HG03521 (cell line): ENCODE data around the gene MPND.

Source experiments
- ATAC-seq: cut with Tn5 transposase; IDR thresholded peaks from one replicate; pipeline ENCODE4 v1.9.1; 2021; ENCODE audit warnings: mild to moderate bottlenecking, moderate library complexity; ENCODE audit not compliant: unreplicated experiment

MPND gene

GRCh38 chr19:4365791-4366665 is 22.7 kb downstream of the MPND start:
- no peak for ATAC-seq

GRCh38 chr19:4366666-4367335 is 23.4 kb downstream of the MPND start:
- ATAC-seq = no peak

GRCh38 chr19:4367336-4367723 is 24.0 kb downstream of the MPND start:
- no peak for ATAC-seq

- ATAC-seq = no peak
Measured at GRCh38 chr19:4367781-4368127, 24.4 kb downstream of the MPND start.

GRCh38 chr19:4368128-4368820 is 24.9 kb downstream of the MPND start:
- no peak for ATAC-seq

- peak; percentile 47 for ATAC-seq
Measured at GRCh38 chr19:4369109-4369887, 25.9 kb downstream of the MPND start.

GRCh38 chr19:4369888-4370260 is 26.5 kb downstream of the MPND start:
- ATAC-seq = no peak

GRCh38 chr19:4370418-4371041 is 27.2 kb downstream of the MPND start:
- no peak for ATAC-seq

GRCh38 chr19:4371247-4372164 is 28.1 kb downstream of the MPND start:
- ATAC-seq = no peak

- ATAC-seq = no peak
Measured at GRCh38 chr19:4372165-4373012, 29.0 kb downstream of the MPND start.

GRCh38 chr19:4373013-4373367 is 29.6 kb downstream of the MPND start:
- ATAC-seq = no peak

- ATAC-seq = no peak
Measured at GRCh38 chr19:4373601-4374497, 30.5 kb downstream of the MPND start.

GRCh38 chr19:4374498-4375163 is 31.3 kb downstream of the MPND start:
- ATAC-seq = no peak

GRCh38 chr19:4375164-4376027 is 32.0 kb downstream of the MPND start:
- ATAC-seq = no peak

GRCh38 chr19:4376028-4376670 is 32.8 kb downstream of the MPND start:
- ATAC-seq = no peak

- ATAC-seq = no peak
Measured at GRCh38 chr19:4376671-4376990, 33.3 kb downstream of the MPND start.
